VCaP (cell line): ENCODE results near the gene GGCX.

ENCODE experiments used
- H3K27ac ChIP-seq: fragments of 450-650 bp; 2 replicates; pipeline ENCODE4 v1.5.1; 2017
- TF ChIP-seq, protein P1 (sequence below): fragments of 450-650 bp; conservative IDR thresholded peaks from 2 replicates; pipeline ENCODE4 v1.5.1; 2017; ENCODE audit warnings: mild to moderate bottlenecking, moderate library complexity

Gene GGCX

DNA sequence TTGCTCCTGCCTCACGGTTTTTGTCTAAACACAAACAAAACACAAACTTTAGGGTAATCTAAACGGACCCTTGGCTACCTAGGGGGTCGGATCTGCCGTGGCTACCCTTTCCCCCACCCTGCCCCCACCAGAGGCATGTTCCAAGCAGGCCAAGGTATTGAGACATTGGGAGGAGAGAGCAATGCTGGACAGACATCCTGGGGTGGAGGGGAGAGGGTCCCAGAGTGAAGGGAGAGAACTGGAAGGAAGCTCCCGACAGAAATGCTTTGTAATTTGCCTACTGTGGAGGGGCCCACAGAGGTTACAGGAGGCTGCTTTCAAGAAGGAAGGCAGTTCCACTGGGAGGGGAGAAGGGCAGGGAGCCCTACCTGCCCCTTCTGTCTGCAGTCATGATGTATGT, 36.3 kb downstream of the GGCX start:
- H3K27ac ChIP-seq: peak overlapping the region; percentile 96
- TF ChIP-seq, protein P1, sequence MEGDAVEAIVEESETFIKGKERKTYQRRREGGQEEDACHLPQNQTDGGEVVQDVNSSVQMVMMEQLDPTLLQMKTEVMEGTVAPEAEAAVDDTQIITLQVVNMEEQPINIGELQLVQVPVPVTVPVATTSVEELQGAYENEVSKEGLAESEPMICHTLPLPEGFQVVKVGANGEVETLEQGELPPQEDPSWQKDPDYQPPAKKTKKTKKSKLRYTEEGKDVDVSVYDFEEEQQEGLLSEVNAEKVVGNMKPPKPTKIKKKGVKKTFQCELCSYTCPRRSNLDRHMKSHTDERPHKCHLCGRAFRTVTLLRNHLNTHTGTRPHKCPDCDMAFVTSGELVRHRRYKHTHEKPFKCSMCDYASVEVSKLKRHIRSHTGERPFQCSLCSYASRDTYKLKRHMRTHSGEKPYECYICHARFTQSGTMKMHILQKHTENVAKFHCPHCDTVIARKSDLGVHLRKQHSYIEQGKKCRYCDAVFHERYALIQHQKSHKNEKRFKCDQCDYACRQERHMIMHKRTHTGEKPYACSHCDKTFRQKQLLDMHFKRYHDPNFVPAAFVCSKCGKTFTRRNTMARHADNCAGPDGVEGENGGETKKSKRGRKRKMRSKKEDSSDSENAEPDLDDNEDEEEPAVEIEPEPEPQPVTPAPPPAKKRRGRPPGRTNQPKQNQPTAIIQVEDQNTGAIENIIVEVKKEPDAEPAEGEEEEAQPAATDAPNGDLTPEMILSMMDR: no peak

DNA sequence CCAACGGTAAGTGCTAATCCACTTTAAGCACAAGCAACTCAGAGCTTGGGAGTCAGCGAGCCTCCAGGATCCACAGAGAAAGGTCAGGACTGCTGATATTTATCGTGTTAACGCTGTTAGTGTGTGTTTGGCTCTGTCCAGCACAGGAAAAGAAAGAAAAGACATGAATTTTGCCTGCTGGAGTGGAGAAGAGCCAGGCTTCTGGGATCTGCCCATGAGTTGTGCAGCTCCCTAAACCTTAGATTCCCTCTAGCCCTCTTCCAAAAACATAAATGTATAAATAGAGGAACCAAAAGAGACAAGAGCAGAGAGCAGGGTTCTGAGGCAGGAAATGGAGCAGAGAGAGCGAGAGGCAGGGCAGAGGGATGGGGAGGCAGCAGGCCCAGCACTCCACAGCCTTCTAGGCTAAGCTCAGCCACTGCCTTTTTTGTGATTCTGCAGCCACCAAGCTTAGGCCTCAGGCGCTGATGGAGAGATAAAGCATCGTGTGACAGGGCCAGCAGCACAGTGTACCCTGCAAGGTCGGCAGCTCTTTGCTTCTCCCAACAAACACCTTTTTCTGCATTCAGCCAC, 36.9 kb downstream of the GGCX start:
- TF ChIP-seq, protein P1: no peak
- H3K27ac ChIP-seq: peak overlapping the region; percentile 96

DNA sequence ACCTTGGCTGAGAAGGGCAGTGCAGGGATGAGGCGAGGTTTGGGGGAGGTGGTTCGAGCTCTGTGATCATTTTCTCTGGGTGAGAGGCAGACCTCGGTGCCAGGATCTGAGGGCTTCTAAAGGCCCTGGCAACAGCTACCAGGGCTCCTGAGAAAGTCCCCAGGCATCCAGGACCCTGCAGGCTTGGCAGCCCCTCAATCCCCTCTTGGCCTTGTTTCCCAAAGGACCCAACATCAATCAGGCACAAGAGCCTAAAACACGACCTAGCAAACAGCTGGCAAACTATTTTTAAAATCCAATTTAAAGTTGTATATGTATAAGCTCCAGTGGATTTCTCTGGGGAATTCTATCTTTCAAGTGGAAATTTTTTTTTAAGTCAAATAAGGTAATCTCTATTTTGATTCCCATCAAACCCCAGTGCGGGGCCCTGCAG, 37.4 kb downstream of the GGCX start:
- TF ChIP-seq, protein P1: no peak
- peak overlapping the region; percentile 96 for H3K27ac ChIP-seq

DNA sequence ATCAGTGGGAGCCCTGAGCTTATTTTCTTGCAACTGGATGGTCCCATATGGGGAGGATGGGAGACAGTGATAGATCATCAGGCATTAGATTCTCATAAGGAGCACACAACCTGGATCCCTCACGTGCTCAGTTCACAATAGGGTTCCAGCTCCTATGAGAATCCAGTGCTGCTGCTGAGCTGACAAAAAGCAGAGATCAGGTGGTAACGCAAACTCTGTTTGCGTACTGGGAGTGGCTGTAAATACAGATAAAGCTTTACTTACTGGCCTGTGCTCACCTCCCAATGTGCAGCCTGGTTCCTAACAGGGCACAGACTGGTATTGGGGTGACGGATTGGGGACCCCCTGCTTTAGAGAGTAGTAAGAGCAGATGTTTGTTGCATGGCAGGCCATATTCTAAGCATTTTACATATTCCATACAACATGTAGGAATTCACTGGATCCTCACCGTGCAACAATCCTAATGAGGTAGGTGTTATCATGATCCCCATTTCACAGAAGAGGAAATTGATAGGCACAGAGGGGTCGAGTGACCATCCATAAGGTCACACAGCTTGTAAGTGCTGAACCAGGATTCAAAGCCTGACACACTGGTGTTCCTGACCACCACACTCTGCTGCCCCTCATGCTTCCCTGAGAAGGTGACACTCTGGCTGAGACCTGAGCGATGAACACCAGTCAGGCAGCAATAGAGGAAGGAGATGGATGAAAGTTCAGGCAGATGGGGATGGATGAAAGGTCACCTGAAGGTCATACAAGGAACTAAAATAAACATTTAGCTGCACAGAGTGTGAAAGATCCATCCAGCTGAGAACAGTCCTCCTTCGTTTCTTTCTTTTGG, 38.0 kb downstream of the GGCX start:
- peak overlapping the region; percentile 96 for H3K27ac ChIP-seq
- TF ChIP-seq, protein P1: no peak

DNA sequence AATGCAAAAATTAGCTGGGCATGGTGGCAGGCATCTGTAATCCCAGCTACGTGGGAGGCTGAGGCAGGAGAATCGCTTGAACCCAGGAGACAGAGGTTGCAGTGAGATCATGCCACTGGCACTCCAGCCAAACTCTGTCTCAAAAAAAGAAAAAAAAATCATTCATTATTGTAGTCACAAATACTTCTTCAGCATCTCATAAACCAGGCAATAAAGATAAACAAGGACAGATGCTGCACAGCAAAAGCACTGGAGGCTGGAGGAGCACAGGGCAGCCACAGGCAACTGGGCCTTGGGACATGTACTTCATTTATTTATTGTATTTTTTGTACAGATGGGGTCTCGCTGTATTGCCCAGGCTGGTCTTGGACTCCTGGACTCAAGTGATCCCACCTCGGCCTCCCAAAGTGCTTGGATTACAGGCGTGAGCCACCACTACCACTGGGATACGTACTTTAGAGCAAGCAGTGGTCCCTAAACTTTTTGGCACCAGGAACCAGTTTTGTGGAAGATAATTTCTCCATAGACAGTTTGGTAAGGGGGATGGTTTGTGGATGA, 39.1 kb downstream of the GGCX start:
- TF ChIP-seq, protein P1: no peak
- H3K27ac ChIP-seq: peak overlapping the region; percentile 96

- TF ChIP-seq, protein P1: no peak
- peak overlapping the region; percentile 88 for H3K27ac ChIP-seq
These were observed 44.5 kb downstream of the GGCX start for GRCh38 chr2:85516653-85517389.

DNA sequence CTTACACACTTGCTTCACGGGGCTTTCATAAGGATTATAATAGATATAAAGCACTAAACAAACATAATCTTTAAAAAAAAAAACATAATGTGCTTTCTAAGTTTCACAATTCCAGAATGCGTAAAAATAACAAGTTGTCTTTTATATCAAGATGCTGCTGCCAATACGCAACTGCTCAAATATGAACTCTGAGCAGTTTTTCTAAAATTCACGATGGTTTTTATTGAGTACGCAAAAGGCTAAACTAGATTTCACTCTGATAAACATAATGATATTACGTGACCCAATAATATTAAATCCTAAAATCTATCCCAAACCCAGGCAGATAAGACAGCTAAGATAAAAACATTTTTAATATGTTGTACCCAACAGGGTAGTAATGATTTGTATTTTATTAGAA, 47.0 kb downstream of the GGCX start:
- peak overlapping the region; percentile 88 for H3K27ac ChIP-seq
- TF ChIP-seq, protein P1: no peak
